Hepatocyte (in vitro differentiated cells): ENCODE data around the gene SERPINA5. TPM values are rescaled to one million over a fixed set of nuclear protein-coding genes. Genes with fewer than 3 reads are reported as not detected.
A peak's percentile ranks its signal among the peaks of the same experiment; 100 is the strongest.

Source experiments
- DNase-seq: peaks from one replicate; pipeline ENCODE4 v3.0.0-alpha.2; 2016; ENCODE audit warnings: low spot score
- H2AFZ ChIP-seq: fragments of 200-600 bp; sonication (generic); 2 replicates; pipeline ENCODE4 v1.6.0; 2016; ENCODE audit warnings: antibody characterized with exemption, mild to moderate bottlenecking
- H3K27ac ChIP-seq: fragments of 200-600 bp; sonication (generic); 2 replicates; pipeline ENCODE4 v1.5.1; 2016; ENCODE audit warnings: mild to moderate bottlenecking
- H3K27me3 ChIP-seq: fragments of 200-600 bp; sonication (generic); 2 replicates; pipeline ENCODE4 v1.6.1; 2016
- H3K36me3 ChIP-seq: fragments of 200-600 bp; sonication (generic); replicated peaks from 2 replicates; pipeline ENCODE4 v1.5.1; 2016; ENCODE audit warnings: low read depth; ENCODE audit not compliant: insufficient read depth
- H3K4me1 ChIP-seq: fragments of 200-600 bp; sonication (generic); 2 replicates; pipeline ENCODE4 v1.5.1; 2016; ENCODE audit warnings: mild to moderate bottlenecking, moderate library complexity; ENCODE audit not compliant: insufficient read depth
- H3K4me2 ChIP-seq: fragments of 200-600 bp; sonication (generic); 2 replicates; pipeline ENCODE4 v1.6.0; 2016
- H3K4me3 ChIP-seq: fragments of 200-600 bp; sonication (generic); 2 replicates; pipeline ENCODE4 v1.5.1; 2016; ENCODE audit warnings: mild to moderate bottlenecking
- H3K79me2 ChIP-seq: fragments of 200-600 bp; sonication (generic); 2 replicates; pipeline ENCODE4 v1.6.0; 2017; ENCODE audit warnings: mild to moderate bottlenecking
- H3K9me2 ChIP-seq: fragments of 200-600 bp; sonication (generic); replicated peaks from 2 replicates; pipeline ENCODE4 v1.6.0; 2017; ENCODE audit warnings: mild to moderate bottlenecking; ENCODE audit not compliant: insufficient read depth
- H3K9me3 ChIP-seq: fragments of 200-600 bp; sonication (generic); 2 replicates; pipeline ENCODE4 v1.5.1; 2016; ENCODE audit warnings: low read depth, mild to moderate bottlenecking
- H4K20me1 ChIP-seq: fragments of 200-600 bp; sonication (generic); 2 replicates; pipeline ENCODE4 v1.6.0; 2016; ENCODE audit warnings: mild to moderate bottlenecking; ENCODE audit not compliant: insufficient read depth, poor library complexity, severe bottlenecking
- CTCF ChIP-seq: fragments of 200-600 bp; sonication (generic); IDR thresholded peaks from 2 replicates; pipeline ENCODE4 v1.5.1; 2016; ENCODE audit warnings: antibody characterized with exemption, mild to moderate bottlenecking; ENCODE audit not compliant: poor library complexity
- EZH2 ChIP-seq: fragments of 200-600 bp; sonication (generic); IDR thresholded peaks from 2 replicates; pipeline ENCODE4 v1.6.1; 2016; ENCODE audit warnings: antibody characterized with exemption, mild to moderate bottlenecking, borderline replicate concordance
- EZH2phosphoT487 ChIP-seq: fragments of 200-600 bp; sonication (generic); IDR thresholded peaks from one replicate; pipeline ENCODE4 v1.6.1; 2018; ENCODE audit warnings: antibody characterized with exemption, mild to moderate bottlenecking, low read depth, moderate library complexity; ENCODE audit not compliant: unreplicated experiment, severe bottlenecking
- WGBS: methylation state at CpG from one replicate; pipeline ENCODE4 v1.1.6; 2016; ENCODE audit warnings: low lambda C conversion rate; ENCODE audit errors: missing lambda C conversion rate; 5-methylcytosine and 5-hydroxymethylcytosine counted together
- polyA plus RNA-seq: library from polyadenylated mRNA; unstranded; fragments of >200 nt; fragmentation: Nextera tagmentation; extraction: Ambion mirVana; gene quantifications from 2 replicates; pipeline ENCODE4 v1.2.1, GENCODE V29; 2016
- total RNA-seq: library from RNA; depleted of rRNA; stranded (reverse); fragments of >200 nt; gene quantifications from 2 replicates; pipeline ENCODE4 v1.2.3, GENCODE V29; 2014

SERPINA5 gene
- total and polyA plus RNA-seq, 2 experiments from 2014 or later: 88.8 to 98.7 TPM

GRCh38 chr14:94540031-94540794 lies 41.0 kb upstream of the SERPINA5 start:
- no peaks in the 10 kb centered on the region for H3K79me2 ChIP-seq

GRCh38 chr14:94541234-94541975 lies 39.8 kb upstream of the SERPINA5 start:
- no peaks in the 10 kb centered on the region for H3K79me2 ChIP-seq
- WGBS: 74% methylated on average over 9 of the region's 9 CpGs
- H3K4me3 ChIP-seq: no peak overlapping the region

More at GRCh38 chr14:94540031-94540794, 41.0 kb upstream of the SERPINA5 start:
- no peak overlapping the region for H2AFZ ChIP-seq
- no peak overlapping the region for H3K4me3 ChIP-seq
- H3K9me3 ChIP-seq: no peaks in the 10 kb centered on the region
- WGBS: 54% methylated on average over 13 of the region's 13 CpGs
- TF ChIP-seq CTCF (peak; percentile 11), EZH2phosphoT487 (no peak)
- no peaks in the 10 kb centered on the region for H3K9me2 ChIP-seq
- peak overlapping the region; percentile 49 for H3K4me2 ChIP-seq
- H3K4me1 ChIP-seq: peaks cover 6% of the 10 kb centered on the region
- no peak for DNase-seq
- H3K27me3 ChIP-seq: no peaks in the 10 kb centered on the region
- no peaks in the 10 kb centered on the region for H3K36me3 ChIP-seq
- H4K20me1 ChIP-seq: no peaks in the 10 kb centered on the region
- no peak overlapping the region for H3K27ac ChIP-seq

GRCh38 chr14:94542111-94542810 lies 39.0 kb upstream of the SERPINA5 start:
- no peaks in the 10 kb centered on the region for H4K20me1 ChIP-seq
- no peak overlapping the region for H3K4me2 ChIP-seq
- H3K79me2 ChIP-seq: no peaks in the 10 kb centered on the region
- TF ChIP-seq EZH2phosphoT487: no peak
- TF ChIP-seq CTCF: no peak
- H2AFZ ChIP-seq: no peak overlapping the region
- no peaks in the 10 kb centered on the region for H3K27me3 ChIP-seq
- no peak for DNase-seq
- WGBS: 82% methylated on average over 12 of the region's 12 CpGs
- H3K27ac ChIP-seq: no peak overlapping the region
- no peaks in the 10 kb centered on the region for H3K9me2 ChIP-seq
- H3K36me3 ChIP-seq: no peaks in the 10 kb centered on the region
- H3K4me3 ChIP-seq: no peak overlapping the region
- peaks cover 6% of the 10 kb centered on the region for H3K4me1 ChIP-seq
- no peaks in the 10 kb centered on the region for H3K9me3 ChIP-seq

More at GRCh38 chr14:94541234-94541975, 39.8 kb upstream of the SERPINA5 start:
- no peaks in the 10 kb centered on the region for H3K27me3 ChIP-seq
- TF ChIP-seq EZH2phosphoT487: no peak
- TF ChIP-seq CTCF: no peak
- TF ChIP-seq EZH2: no peak
- DNase-seq: no peak
- H4K20me1 ChIP-seq: no peaks in the 10 kb centered on the region
- no peaks in the 10 kb centered on the region for H3K9me2 ChIP-seq
- H3K27ac ChIP-seq: no peak overlapping the region
- H2AFZ ChIP-seq: no peak overlapping the region
- H3K36me3 ChIP-seq: no peaks in the 10 kb centered on the region
- no peaks in the 10 kb centered on the region for H3K9me3 ChIP-seq
- H3K4me2 ChIP-seq: no peak overlapping the region
- H3K4me1 ChIP-seq: peaks cover 6% of the 10 kb centered on the region
